Chondrocyte (in vitro differentiated cells): ENCODE measurements around the gene E2F8. TPM values are rescaled to one million over a fixed set of nuclear protein-coding genes. Genes with fewer than 3 reads are reported as not detected.
A peak's percentile ranks its signal among the peaks of the same experiment; 100 is the strongest.
"Not testable (repeated sequence)": the region's sequence is repeated elsewhere in the genome, so short reads cannot be mapped to it uniquely, and the experiment has no call there.

Experiments used
- DNase-seq: peaks from one replicate; pipeline ENCODE4 v3.0.0; 2021; ENCODE audit warnings: mixed read lengths, low spot score
- H3K27ac Mint-ChIP-seq: one replicate; pipeline ENCODE4 v1.8.0; 2021; ENCODE audit warnings: mild to moderate bottlenecking, moderate library complexity, mixed read lengths; ENCODE audit not compliant: unreplicated experiment
- H3K27me3 Mint-ChIP-seq: 2 replicates; pipeline ENCODE4 v1.8.0; 2021; ENCODE audit warnings: low read depth, mixed read lengths
- H3K36me3 Mint-ChIP-seq: 2 replicates; pipeline ENCODE4 v1.8.0; 2021; ENCODE audit warnings: low read depth, mixed read lengths
- H3K4me1 Mint-ChIP-seq: 2 replicates; pipeline ENCODE4 v1.8.0; 2021; ENCODE audit warnings: low read depth, mild to moderate bottlenecking, mixed read lengths
- H3K4me3 Mint-ChIP-seq: one replicate; pipeline ENCODE4 v1.8.0; 2021; ENCODE audit warnings: mild to moderate bottlenecking, moderate library complexity, mixed read lengths; ENCODE audit not compliant: unreplicated experiment
- H3K9me3 Mint-ChIP-seq: 2 replicates; pipeline ENCODE4 v1.8.0; 2021; ENCODE audit warnings: low read depth, mixed read lengths
- total RNA-seq: library from RNA; stranded (reverse); gene quantifications from 3 replicates; pipeline ENCODE4 v1.2.1, GENCODE V29; 2021
- TF ChIP-seq, protein P1 (sequence below): fragments of 200-600 bp; sonication (generic); IDR thresholded peaks from 2 replicates; pipeline ENCODE4 v1.5.0; 2021; ENCODE audit warnings: antibody characterized with exemption, mild to moderate bottlenecking, moderate library complexity

Gene E2F8
- total RNA-seq, 1 donor from 2014 or later, result 0.60 TPM

DNA sequence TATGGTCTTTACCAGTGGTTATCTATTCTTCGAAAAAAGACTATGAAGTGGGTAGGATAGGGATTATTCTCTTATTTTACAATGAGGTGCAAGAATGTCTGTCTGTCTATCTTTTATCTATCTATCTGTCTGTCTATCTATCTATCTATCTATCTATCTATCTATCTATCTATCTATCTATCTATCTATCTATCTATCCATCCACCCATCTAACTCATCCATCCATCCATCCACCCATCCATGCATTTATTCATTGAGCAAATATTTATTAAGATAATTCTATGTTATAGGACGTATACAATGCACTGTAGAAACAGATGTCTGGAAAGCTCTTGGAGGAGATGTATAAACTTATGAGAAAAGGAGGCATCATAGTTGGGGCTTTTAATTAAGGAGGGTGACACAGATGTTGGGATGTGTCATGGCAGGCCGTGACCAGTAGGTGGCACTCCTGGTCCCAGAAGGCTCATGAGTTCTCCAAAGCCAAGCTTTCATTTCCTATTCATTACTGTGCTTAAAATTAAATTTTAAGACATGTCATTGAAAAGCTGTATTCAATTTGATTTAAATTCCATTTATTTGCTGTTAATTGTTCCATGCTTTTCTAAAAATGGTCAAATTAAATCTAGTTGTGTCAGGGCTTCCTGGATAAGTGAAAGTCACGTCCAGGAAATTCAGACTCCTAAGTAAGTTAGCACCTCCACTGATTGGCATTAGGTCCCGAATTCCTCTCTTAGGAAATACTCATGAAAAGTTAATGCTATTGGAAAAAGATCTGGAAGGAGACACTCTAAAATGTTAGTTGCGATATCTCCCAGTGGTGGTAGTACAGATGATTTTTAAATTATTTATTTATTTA lies 19.0 kb upstream of the E2F8 start:
- peaks cover 4% of the 10 kb centered on the region for H3K9me3 Mint-ChIP-seq
- peaks cover 3% of the 10 kb centered on the region for H3K36me3 Mint-ChIP-seq
- H3K4me1 Mint-ChIP-seq, result no peaks in the 10 kb centered on the region
- TF ChIP-seq, protein P1, sequence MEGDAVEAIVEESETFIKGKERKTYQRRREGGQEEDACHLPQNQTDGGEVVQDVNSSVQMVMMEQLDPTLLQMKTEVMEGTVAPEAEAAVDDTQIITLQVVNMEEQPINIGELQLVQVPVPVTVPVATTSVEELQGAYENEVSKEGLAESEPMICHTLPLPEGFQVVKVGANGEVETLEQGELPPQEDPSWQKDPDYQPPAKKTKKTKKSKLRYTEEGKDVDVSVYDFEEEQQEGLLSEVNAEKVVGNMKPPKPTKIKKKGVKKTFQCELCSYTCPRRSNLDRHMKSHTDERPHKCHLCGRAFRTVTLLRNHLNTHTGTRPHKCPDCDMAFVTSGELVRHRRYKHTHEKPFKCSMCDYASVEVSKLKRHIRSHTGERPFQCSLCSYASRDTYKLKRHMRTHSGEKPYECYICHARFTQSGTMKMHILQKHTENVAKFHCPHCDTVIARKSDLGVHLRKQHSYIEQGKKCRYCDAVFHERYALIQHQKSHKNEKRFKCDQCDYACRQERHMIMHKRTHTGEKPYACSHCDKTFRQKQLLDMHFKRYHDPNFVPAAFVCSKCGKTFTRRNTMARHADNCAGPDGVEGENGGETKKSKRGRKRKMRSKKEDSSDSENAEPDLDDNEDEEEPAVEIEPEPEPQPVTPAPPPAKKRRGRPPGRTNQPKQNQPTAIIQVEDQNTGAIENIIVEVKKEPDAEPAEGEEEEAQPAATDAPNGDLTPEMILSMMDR, result peak; percentile 95
- H3K27me3 Mint-ChIP-seq, result peaks cover 17% of the 10 kb centered on the region
- no peak overlapping the region for H3K4me3 Mint-ChIP-seq
- DNase-seq, result no peak
- H3K27ac Mint-ChIP-seq, result no peak overlapping the region

DNA sequence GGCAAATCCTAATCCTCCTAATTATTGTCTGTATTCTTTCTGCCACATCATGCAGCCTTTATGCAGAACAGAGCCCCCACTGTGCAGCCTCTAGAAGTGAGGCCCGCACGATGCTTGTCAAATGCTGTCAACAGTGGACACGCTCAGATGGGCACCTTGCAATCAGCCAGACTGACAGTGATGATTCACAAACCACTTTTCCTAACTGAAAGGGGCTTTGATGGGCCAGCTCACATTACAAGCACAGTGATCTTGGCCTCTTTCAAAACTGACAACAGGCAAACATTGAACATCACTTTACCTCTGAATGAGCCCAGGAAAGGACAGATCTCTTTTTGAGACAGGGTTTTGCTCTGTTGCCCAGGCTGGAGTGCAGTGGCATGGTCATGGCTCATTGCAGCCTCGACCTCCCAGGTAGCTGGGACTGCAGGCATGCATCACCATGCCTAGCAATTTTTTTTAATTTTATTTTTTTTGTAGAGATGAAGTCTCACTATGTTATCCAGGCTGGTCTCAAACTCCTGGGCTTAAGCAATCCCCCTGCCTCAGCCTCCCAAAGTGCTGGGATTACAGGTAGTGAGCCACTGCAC lies 18.0 kb upstream of the E2F8 start:
- no peak overlapping the region for H3K4me3 Mint-ChIP-seq
- peaks cover 4% of the 10 kb centered on the region for H3K36me3 Mint-ChIP-seq
- peaks cover 4% of the 10 kb centered on the region for H3K9me3 Mint-ChIP-seq
- no peak overlapping the region for H3K27ac Mint-ChIP-seq
- peaks cover 20% of the 10 kb centered on the region for H3K27me3 Mint-ChIP-seq
- no peak for DNase-seq
- TF ChIP-seq, protein P1, result no peak
- H3K4me1 Mint-ChIP-seq, result no peaks in the 10 kb centered on the region

DNA sequence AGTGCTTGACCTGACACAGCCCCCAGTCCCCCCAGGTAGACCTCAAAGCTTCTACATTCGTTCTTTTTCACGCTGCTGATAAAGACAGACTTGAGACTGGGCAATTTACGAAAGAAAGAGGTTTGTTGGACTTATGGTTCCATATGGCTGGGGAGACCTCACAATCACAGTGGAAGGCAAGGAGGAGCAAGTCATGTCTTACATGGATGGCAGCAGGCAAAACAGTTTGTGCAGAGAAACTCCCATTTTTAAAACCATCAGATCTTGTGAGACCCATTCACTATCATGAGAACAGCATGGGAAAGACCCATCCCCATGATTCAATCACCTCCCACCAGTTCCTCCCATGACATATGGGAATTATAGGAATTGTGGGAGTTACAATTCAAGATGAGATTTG lies 13.7 kb upstream of the E2F8 start:
- not testable (repeated sequence) for DNase-seq, H3K27ac Mint-ChIP-seq, H3K4me1 Mint-ChIP-seq, H3K4me3 Mint-ChIP-seq, H3K36me3 Mint-ChIP-seq
- Mint-ChIP-seq H3K27me3 (peaks cover 17% of the 10 kb centered on the region), H3K9me3 (peaks cover 15% of the 10 kb centered on the region)

DNA sequence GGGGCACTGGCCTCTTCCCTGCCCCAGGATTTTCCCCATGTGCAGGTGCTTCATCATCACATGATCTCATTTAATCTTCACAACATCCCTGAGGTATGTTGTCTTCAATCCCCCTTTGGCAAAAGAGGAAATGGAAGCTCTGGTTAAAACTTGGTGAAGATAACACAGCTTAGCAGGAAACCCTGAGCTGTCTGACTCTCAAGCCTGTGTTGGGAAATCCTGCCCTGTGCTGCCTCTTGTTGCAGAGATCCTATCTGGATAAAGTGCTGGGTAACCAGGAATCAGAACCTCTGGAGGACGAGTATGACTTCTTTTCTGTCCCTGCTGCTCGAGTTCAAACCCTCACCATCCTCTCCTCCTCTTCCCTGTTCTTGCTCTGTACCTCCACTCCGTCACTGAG lies 13.1 kb upstream of the E2F8 start:
- DNase-seq, result no peak
- no peak overlapping the region for H3K4me3 Mint-ChIP-seq
- peaks cover 17% of the 10 kb centered on the region for H3K27me3 Mint-ChIP-seq
- H3K4me1 Mint-ChIP-seq, result no peaks in the 10 kb centered on the region
- peaks cover 4% of the 10 kb centered on the region for H3K36me3 Mint-ChIP-seq
- no peak overlapping the region for H3K27ac Mint-ChIP-seq
- TF ChIP-seq, protein P1, result no peak
- peaks cover 21% of the 10 kb centered on the region for H3K9me3 Mint-ChIP-seq

DNA sequence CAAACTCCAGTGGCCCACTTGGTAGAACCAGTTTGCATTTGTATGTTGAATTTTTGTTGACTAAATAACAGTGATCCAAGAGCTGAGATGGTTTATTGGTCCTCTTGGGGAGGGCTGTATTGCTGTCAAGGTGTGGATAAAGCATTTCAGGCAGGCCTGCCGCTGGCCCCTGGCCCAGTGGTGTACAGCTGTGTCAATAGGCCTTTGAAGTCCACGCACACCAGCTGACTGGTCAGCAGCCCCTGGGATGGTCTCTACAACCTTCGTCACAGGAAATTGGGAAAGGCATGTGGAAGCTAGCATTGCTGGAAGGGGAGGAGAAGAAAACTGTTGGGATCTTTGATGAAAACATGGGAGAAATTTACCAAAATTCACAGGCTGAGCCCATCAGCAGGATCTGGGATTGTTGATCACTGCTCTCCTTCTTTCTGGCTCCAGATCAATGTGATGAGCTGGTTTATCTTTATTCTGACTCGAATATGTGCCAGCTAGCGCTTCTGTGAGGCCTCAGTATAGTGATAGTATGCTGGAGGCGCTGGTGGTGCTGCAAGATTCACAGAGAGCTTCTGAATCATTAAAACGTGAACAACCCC lies 12.5 kb upstream of the E2F8 start:
- no peak overlapping the region for H3K4me3 Mint-ChIP-seq
- H3K36me3 Mint-ChIP-seq, result peaks cover 4% of the 10 kb centered on the region
- no peaks in the 10 kb centered on the region for H3K4me1 Mint-ChIP-seq
- DNase-seq, result no peak
- H3K9me3 Mint-ChIP-seq, result peaks cover 26% of the 10 kb centered on the region
- peaks cover 17% of the 10 kb centered on the region for H3K27me3 Mint-ChIP-seq
- TF ChIP-seq, protein P1, result no peak
- no peak overlapping the region for H3K27ac Mint-ChIP-seq
